H4 (cell line): Measurements from ENCODE around the gene KCNH3. TPM values are rescaled to one million over a fixed set of nuclear protein-coding genes. Genes with fewer than 3 reads are reported as not detected.
A peak's percentile ranks its signal among the peaks of the same experiment; 100 is the strongest.

Source experiments
- DNase-seq: peaks from one replicate; pipeline ENCODE4 v3.0.0-alpha.2; 2015; ENCODE audit warnings: low spot score
- total RNA-seq: library from RNA; depleted of rRNA; stranded (reverse); fragments of >200 nt; shearing (Covaris generic); gene quantifications from 2 replicates; pipeline ENCODE4 v1.2.3, GENCODE V29; 2014

Gene KCNH3
- total RNA-seq, 1 experiment from 2014 or later = 1.6 TPM

GRCh38 chr12:49559011-49559675 is 20.3 kb downstream of the KCNH3 start:
- DNase-seq = no peak

GRCh38 chr12:49560695-49561094 is 21.9 kb downstream of the KCNH3 start:
- DNase-seq = no peak

- no peak for DNase-seq
These were observed 23.4 kb downstream of the KCNH3 start for GRCh38 chr12:49562233-49562632.

- DNase-seq = no peak
These were observed 24.0 kb downstream of the KCNH3 start for GRCh38 chr12:49562831-49563230.

- no peak for DNase-seq
These were observed 25.3 kb downstream of the KCNH3 start for GRCh38 chr12:49563951-49564685.

- no peak for DNase-seq
These were observed 26.0 kb downstream of the KCNH3 start for GRCh38 chr12:49564686-49565405.

GRCh38 chr12:49565406-49566265 is 26.8 kb downstream of the KCNH3 start:
- no peak for DNase-seq

- DNase-seq = no peak
These were observed 27.5 kb downstream of the KCNH3 start for GRCh38 chr12:49566361-49566760.

GRCh38 chr12:49567302-49567610 is 28.4 kb downstream of the KCNH3 start:
- no peak for DNase-seq

- DNase-seq = peak; percentile 91
These were observed 29.0 kb downstream of the KCNH3 start, which contains the start of gene MCRS1 for GRCh38 chr12:49567611-49568441. Gene MCRS1 (minus strand): TSS chr12:49568142. CDS start chr12:49566731, 1,411 bp downstream.

- DNase-seq = no peak
These were observed 29.8 kb downstream of the KCNH3 start for GRCh38 chr12:49568442-49569162.

- no peak for DNase-seq
These were observed 38.9 kb downstream of the KCNH3 start for GRCh38 chr12:49577589-49578315.

GRCh38 chr12:49578471-49579112 is 39.8 kb downstream of the KCNH3 start:
- DNase-seq = no peak

GRCh38 chr12:49580572-49581535 is 42.0 kb downstream of the KCNH3 start:
- DNase-seq = peak; percentile 69

- DNase-seq = no peak
These were observed 43.4 kb downstream of the KCNH3 start for GRCh38 chr12:49582201-49582600.

- no peak for DNase-seq
These were observed 44.0 kb downstream of the KCNH3 start for GRCh38 chr12:49582850-49583249.

- no peak for DNase-seq
These were observed 44.7 kb downstream of the KCNH3 start for GRCh38 chr12:49583366-49584094.
